ENCODE measurements around the gene DBNDD2.

- TF ChIP-seq POLR2A (IDR thresholded peaks at IDR 0.05) (peak in 2 of 4 donors; percentile 84 to 86), CTCF (IDR thresholded peaks at IDR 0.05) (no peak)
Measured at GRCh38 chr20:45415822-45416637, 7.9 kb downstream of the DBNDD2 start, which contains the start of gene PIGT.
